Stimulated activated CD8-positive, alpha-beta memory T cell treated with anti-CD3 and anti-CD28 coated beads, Interleukin-12 subunit alpha, Interleukin-12 subunit beta, amount 100 ng/mL, for 24 hours (primary cell): ENCODE measurements around the gene TPPP3.

Experiments
- DNase-seq: peaks from one replicate; pipeline ENCODE4 v3.0.0-alpha.2; 2020; ENCODE audit errors: extremely low read depth

TPPP3 gene

GRCh38 chr16:67393111-67393787, at the start of gene TPPP3:
TSS of gene TPPP3 (minus strand) at chr16:67393498. CDS start at chr16:67391111, 2,387 bp downstream.
- no peak for DNase-seq

- DNase-seq, result no peak
Observed at GRCh38 chr16:67442581-67443255, 49.4 kb upstream of the TPPP3 start.

- DNase-seq, result no peak
Observed at GRCh38 chr16:67441907-67442306, 48.6 kb upstream of the TPPP3 start.

- no peak for DNase-seq
Observed at GRCh38 chr16:67441271-67441753, 48.0 kb upstream of the TPPP3 start.

- no peak for DNase-seq
Observed at GRCh38 chr16:67438824-67439393, 45.6 kb upstream of the TPPP3 start.

- no peak for DNase-seq
Observed at GRCh38 chr16:67438098-67438791, 44.9 kb upstream of the TPPP3 start.

- no peak for DNase-seq
Observed at GRCh38 chr16:67437513-67437912, 44.2 kb upstream of the TPPP3 start.

DNA sequence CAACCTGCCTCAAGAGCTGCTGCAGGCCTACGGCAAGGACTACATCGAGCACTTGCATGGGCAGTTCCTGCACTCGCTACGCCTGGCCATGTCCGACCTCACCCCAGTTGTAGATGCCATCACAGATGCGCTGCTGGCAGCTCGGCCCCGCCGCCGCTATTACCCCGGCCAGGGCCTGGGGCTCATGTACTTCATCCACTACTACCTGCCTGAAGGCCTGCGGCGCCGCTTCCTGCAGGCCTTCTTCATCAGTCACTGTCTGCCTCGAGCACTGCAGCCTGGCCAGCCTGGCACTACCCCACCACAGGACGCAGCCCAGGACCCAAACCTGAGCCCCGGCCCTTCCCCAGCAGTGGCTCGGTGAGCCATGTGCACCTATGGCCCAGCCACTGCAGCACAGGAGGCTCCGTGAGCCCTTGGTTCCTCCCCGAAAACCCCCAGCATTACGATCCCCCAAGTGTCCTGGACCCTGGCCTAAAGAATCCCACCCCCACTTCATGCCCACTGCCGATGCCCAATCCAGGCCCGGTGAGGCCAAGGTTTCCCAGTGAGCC, 43.4 kb upstream of the TPPP3 start:
- no peak for DNase-seq

DNA sequence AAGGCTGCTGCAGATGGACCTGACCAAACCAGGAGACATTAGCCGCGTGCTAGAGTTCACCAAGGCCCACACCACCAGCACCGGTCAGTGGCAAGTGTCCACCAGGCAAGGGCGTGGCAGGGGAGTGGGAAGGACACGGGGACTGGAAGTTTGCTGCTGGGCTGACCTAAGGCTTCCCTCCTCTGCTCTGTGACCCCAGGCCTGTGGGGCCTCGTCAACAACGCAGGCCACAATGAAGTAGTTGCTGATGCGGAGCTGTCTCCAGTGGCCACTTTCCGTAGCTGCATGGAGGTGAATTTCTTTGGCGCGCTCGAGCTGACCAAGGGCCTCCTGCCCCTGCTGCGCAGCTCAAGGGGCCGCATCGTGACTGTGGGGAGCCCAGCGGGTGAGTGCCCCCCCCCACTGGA, 42.5 kb upstream of the TPPP3 start:
- no peak for DNase-seq

- no peak for DNase-seq
Observed at GRCh38 chr16:67433131-67433719, 39.9 kb upstream of the TPPP3 start.

GRCh38 chr16:67432506-67432890, 39.2 kb upstream of the TPPP3 start:
- DNase-seq, result no peak

DNA sequence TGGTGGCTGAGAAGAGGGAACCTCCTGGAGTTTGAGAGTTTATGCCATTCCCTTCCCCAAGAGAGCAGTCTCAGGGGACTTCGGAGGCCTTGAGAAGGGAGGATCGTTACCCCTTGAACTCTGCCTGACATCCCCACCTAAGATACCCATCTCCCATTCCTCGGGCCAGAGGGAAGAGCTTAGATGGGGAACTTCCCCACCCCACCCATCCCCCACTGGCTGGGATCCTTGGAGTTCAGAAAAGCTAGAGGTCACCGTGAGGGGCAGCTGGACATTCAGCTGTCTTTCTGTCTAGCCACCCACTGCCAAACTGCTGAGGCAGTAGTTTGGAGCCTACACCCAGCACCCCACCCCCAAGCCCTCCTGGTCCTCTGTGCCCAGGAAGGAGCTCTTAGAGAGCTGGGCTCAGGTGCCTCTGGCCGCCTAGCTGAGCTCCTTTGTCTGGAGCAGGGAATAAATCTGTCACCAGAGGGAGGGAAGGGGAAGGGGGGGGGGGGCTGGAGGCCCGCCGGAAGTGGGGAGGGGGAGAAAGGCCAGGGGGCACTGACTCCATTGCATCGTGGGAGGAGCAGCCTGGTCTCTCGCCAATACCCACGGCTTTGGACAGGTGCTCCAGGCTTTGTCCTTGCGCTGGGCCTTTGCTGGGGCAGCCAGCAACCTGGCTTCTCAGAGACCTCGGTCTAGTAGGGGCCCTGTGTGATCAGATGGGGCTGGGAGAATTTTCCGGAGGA, 38.6 kb upstream of the TPPP3 start:
- DNase-seq, result no peak

- DNase-seq, result no peak
Observed at GRCh38 chr16:67430977-67431774, 37.9 kb upstream of the TPPP3 start, which contains the start of gene HSD11B2. TSS of gene HSD11B2 (plus strand) at chr16:67431121. CDS start at chr16:67431249, 128 bp downstream.

DNA sequence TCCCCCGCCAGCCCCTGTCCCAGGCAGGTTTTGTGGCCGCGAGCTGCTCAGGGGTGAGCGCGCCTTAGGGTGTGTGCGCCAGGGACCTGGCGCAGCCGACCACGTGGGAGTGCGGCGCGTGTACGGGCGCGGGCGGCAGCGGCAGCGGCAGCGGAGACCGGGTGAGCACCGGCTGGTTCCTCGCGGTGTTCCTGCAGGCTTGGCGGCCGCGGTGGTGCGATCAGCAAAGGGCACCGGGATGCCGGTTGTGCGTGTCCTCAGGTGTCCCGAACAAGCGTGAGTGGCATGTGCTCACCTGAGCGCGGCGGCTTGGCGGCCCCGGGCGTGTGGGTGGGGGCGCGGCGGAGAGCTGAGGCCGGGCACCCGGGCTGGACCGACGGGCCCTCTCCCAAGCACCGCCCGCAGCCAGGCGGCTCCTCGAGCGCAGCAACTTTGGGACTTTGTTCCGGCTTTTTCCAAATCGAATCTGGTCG, 37.2 kb upstream of the TPPP3 start:
- DNase-seq, result no peak

DNA sequence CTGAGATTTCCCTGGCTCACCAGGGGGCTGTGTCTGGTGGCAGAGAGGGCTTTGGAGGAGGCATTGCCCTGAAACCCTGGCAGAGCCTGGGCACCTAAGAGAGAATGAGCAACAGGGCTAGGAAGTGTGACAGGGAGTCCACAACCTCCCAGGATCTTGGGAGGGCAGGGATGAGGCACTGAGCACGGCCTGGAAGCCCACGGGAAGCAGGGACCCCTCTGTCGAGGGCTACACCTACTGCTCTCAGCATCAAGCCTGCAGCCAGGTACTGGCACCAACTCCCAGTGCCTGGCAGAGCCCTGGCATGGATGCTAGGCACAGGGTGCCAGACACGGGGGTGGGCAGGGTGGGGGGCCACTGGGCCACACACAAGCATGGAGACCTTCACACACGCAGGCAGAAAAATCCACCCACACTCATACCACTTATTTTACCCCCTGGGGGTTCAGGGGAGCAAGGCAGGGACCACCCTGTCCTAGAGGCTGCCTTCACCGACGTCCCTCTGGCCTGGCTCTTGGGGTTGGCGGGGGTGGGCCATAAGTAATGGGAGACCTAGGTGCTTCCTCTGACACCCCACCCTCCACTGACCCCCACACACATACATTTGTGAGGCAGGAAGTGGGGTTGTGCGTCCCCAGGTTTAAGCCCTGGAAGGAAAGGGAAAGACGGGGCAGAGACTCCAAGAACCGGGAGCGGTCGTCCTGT, 36.7 kb upstream of the TPPP3 start:
- no peak for DNase-seq

- no peak for DNase-seq
Observed at GRCh38 chr16:67429053-67429798, 35.9 kb upstream of the TPPP3 start.

DNA sequence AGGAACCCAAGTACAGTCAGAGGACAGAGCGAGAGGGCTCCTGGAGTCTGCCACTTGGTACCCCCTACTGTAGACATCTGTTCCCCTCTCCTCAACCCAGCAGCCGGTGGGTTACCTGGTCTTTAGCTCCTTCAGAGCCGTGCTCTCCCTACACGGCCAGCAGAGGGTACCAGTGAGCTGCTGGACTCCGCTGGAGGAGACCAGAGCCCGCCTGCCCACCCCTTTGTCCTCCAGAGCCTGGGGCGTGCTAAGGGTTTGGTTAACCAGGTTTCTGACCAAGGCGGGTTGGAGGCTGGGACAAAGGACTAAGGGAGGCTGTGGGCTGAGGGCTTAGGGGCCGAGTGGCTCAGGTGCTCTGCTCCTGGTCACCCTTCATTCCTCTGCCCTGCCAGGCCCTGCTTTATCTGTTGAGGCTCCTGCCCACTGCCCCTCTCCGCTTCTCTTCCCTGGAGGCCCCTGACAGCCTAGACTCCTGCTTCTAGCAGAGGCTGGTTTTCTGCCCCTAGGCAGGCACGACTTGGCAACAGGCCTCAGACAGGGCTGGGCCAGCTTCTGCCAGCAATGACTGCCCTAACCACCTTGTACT, 34.9 kb upstream of the TPPP3 start:
- no peak for DNase-seq

GRCh38 chr16:67426950-67427349, 33.7 kb upstream of the TPPP3 start:
- DNase-seq, result no peak
